GM19025 (cell line): Measurements from ENCODE around the gene ARAP3.
"Not testable (repeated sequence)": the region's sequence is repeated elsewhere in the genome, so short reads cannot be mapped to it uniquely, and the experiment has no call there.

Source experiments
- ATAC-seq: cut with Tn5 transposase; IDR thresholded peaks from one replicate; pipeline ENCODE4 v1.9.1; 2021; ENCODE audit warnings: mild to moderate bottlenecking, low read depth, moderate library complexity; ENCODE audit not compliant: unreplicated experiment

Gene ARAP3

GRCh38 chr5:141681695-141682641 is at the start of gene ARAP3:
Gene ARAP3, minus strand, starts transcription at chr5:141682230. Its CDS starts 1,744 bp downstream, at chr5:141680486.
- ATAC-seq = no peak

GRCh38 chr5:141729387-141730006 is 47.5 kb upstream of the ARAP3 start:
- ATAC-seq = no peak

GRCh38 chr5:141725891-141726290 is 43.9 kb upstream of the ARAP3 start:
- ATAC-seq = no peak

GRCh38 chr5:141725174-141725573 is 43.1 kb upstream of the ARAP3 start:
- ATAC-seq = not testable (repeated sequence)

GRCh38 chr5:141722266-141722665 is 40.2 kb upstream of the ARAP3 start:
- no peak for ATAC-seq

- no peak for ATAC-seq
These were observed 35.0 kb upstream of the ARAP3 start for GRCh38 chr5:141717043-141717442.

- ATAC-seq = no peak
These were observed 34.4 kb upstream of the ARAP3 start for GRCh38 chr5:141716468-141716867.

- no peak for ATAC-seq
These were observed 34.0 kb upstream of the ARAP3 start for GRCh38 chr5:141716009-141716408.

- ATAC-seq = no peak
These were observed 33.4 kb upstream of the ARAP3 start for GRCh38 chr5:141715346-141715905.

- no peak for ATAC-seq
These were observed 32.7 kb upstream of the ARAP3 start for GRCh38 chr5:141714542-141715310.

GRCh38 chr5:141713616-141714309 is 31.7 kb upstream of the ARAP3 start:
- ATAC-seq = no peak

- ATAC-seq = no peak
These were observed 29.7 kb upstream of the ARAP3 start for GRCh38 chr5:141711687-141712086.

GRCh38 chr5:141709699-141710267 is 27.8 kb upstream of the ARAP3 start:
- ATAC-seq = no peak

GRCh38 chr5:141708016-141708415 is 26.0 kb upstream of the ARAP3 start:
- ATAC-seq = no peak

- ATAC-seq = no peak
These were observed 25.5 kb upstream of the ARAP3 start for GRCh38 chr5:141707510-141707909.

GRCh38 chr5:141706121-141706520 is 24.1 kb upstream of the ARAP3 start:
- ATAC-seq = no peak

GRCh38 chr5:141705469-141705868 is 23.4 kb upstream of the ARAP3 start:
- ATAC-seq = no peak

- ATAC-seq = no peak
These were observed 22.8 kb upstream of the ARAP3 start for GRCh38 chr5:141704782-141705297.

- ATAC-seq = no peak
These were observed 21.1 kb upstream of the ARAP3 start for GRCh38 chr5:141703133-141703561.
